Measurements from ENCODE around the gene ZBTB47. TPM values are rescaled to one million over a fixed set of nuclear protein-coding genes. Genes with fewer than 3 reads are reported as not detected.
A peak's percentile ranks its signal among the peaks of the same experiment; 100 is the strongest.

Gene ZBTB47
- 8.8 and 13.5 TPM in 2 replicates for total RNA-seq (2014; rRNA removed; shearing (Covaris generic))

DNA sequence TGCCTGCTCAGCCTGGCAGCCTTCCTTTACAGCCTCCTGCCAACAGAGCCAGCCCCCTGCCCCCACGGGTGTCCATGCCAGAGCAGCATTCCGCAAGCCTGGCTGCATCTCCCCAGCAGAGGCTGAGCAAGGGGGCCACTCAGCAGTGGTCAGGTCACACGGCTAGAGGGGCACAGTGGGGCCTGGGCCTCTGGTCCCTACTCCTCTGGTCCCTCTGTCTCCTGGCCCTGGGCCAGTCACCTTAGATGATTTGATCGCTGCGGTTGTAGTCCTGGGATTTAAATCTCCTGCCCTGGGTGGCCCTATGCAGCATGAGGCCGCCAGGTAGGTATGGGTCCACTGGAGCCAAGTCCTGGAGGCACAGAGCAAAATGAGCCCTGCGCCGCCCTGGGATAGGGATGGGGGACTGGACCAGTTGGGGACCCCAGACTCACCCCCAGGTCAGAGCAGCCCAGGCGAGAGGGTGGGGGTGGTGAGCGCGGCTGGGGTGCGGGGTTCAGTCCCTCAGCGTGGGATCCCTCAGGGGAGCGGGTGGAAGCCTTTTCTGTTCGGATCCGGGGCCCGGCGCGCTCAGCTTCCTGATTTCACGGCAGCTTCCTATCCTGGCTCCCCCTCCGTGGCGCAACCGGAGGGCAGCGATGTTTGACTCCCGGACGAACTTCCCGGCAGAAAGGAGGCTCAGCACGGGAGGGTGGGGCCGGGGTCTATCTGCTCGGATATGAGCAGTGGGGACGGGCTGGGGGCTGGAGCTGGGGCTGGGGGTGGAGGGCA is at the start of gene ZBTB47:
ZBTB47 (plus strand) TSS at position 138 of the 771 bp plus-strand sequence. CDS start 4,659 bp downstream, outside the sequence.
- DNase-seq (ENCODE audit: low read depth), result peak; percentile 35

- no peak for DNase-seq (ENCODE audit: low read depth)
Observed at GRCh38 chr3:42605546-42606173, 47.8 kb upstream of the ZBTB47 start.

- DNase-seq (ENCODE audit: low read depth), result peak; percentile 72
Observed at GRCh38 chr3:42608581-42608980, 44.9 kb upstream of the ZBTB47 start.

GRCh38 chr3:42610976-42611375 is 42.5 kb upstream of the ZBTB47 start:
- DNase-seq (ENCODE audit: low read depth), result no peak

DNA sequence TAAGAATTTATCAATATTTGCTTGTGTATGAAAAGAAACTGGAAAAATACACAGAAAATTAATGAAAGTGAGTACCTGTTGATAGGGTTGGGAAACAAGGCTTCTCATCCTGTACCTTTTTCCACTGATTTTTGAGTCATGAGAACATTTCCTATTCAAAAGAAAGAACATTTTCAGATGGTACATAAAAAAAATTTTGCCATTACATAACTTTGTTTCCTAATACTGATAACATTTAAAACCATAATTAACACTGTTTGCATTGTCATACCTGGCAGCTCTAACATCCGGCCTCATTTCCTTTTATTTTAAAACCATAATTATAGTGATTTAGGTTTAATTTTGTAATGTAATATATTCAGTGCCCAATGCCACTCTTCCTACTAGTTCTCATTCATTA is 41.3 kb upstream of the ZBTB47 start:
- no peak for DNase-seq (ENCODE audit: low read depth)

DNA sequence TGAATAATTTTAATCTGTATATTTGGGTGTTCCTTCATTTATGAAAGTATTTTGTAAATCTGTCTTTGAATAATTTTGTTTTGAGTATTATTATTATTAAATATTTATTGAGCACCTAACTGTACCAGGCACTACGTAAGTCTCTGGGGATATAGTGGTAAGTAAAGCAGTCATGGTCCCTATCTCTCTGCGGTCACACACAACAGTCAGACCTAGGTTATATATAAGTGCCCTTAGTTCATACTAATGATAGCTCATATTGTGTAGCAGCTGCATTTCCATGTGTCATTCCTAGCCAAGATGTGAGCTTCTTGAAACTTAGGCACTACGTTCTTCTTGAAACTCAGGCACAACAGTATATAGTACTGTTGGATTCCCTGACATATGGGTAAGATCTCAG is 40.6 kb upstream of the ZBTB47 start:
- no peak for DNase-seq (ENCODE audit: low read depth)

GRCh38 chr3:42613462-42613861 is 40.0 kb upstream of the ZBTB47 start:
- DNase-seq (ENCODE audit: low read depth), result peak; percentile 10

- no peak for DNase-seq (ENCODE audit: low read depth)
Observed at GRCh38 chr3:42631620-42632019, 21.9 kb upstream of the ZBTB47 start.

DNA sequence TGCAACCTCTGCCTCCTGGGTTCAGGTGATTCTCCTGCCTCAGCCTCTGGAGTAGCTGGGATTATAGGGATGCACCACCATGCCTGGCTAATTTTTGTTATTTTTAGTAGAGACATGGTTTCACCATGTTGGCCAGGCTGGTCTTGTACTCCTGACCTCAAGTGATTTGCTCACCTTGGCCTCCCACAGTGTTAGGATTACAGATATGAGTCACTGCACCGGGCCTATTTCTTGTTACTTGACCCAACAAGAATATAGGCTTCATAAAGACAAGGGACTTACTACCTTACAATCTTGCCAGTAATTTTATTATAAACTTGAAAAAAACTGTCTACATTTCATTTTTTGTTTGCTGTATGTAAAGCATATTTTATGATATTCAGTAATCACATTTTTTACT is 21.4 kb upstream of the ZBTB47 start:
- DNase-seq (ENCODE audit: low read depth), result no peak

DNA sequence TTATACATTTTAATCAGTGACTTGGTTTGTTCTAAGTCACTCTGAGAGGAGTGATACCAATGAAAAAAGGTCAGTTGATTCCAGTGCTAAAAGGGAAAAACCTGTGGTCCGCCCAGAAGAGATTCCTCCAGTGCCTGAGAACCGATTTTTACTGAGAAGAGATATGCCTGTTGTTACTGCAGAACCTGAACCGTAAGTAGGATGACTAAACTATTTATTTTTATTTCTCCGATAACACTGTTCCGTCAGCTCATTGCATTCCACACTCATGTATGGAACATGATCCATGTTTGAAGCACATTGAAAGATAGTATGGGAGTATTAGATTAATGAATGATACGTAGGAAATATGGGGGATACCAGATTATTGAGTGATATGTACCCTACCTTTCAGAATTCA is 20.0 kb upstream of the ZBTB47 start:
- DNase-seq (ENCODE audit: low read depth), result no peak

GRCh38 chr3:42635111-42635510 is 18.4 kb upstream of the ZBTB47 start:
- DNase-seq (ENCODE audit: low read depth), result peak; percentile 41

DNA sequence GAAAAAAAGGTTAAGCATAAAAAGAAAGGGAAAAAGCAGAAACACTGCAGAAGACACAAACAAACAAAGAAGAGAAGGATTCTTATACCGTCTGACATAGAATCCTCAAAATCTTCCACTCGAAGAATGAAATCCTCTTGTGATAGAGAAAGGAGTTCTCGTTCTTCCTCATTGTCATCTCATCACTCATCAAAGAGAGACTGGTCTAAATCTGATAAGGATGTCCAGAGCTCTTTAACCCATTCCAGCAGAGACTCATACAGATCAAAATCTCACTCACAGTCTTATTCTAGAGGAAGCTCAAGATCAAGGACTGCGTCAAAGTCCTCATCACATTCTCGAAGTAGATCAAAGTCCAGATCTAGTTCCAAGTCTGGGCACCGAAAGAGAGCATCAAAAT is 16.5 kb upstream of the ZBTB47 start:
- DNase-seq (ENCODE audit: low read depth), result no peak

GRCh38 chr3:42638339-42638842 is 15.1 kb upstream of the ZBTB47 start:
- no peak for DNase-seq (ENCODE audit: low read depth)

DNA sequence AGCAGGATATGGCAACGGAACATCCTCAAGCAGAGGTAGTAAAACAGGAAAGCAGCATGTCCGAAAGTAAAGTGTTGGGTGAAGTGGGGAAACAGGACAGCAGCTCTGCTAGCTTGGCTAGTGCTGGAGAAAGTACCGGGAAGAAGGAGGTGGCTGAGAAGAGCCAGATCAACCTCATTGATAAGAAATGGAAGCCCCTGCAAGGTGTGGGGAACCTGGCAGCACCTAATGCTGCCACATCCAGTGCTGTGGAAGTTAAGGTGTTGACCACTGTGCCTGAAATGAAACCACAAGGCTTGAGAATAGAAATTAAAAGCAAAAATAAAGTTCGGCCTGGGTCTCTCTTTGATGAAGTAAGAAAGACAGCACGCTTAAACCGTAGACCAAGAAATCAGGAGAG is 14.3 kb upstream of the ZBTB47 start:
- DNase-seq (ENCODE audit: low read depth), result no peak

- DNase-seq (ENCODE audit: low read depth), result no peak
Observed at GRCh38 chr3:42640129-42640528, 13.4 kb upstream of the ZBTB47 start.

GRCh38 chr3:42640771-42641370 is 12.6 kb upstream of the ZBTB47 start:
- DNase-seq (ENCODE audit: low read depth), result no peak

DNA sequence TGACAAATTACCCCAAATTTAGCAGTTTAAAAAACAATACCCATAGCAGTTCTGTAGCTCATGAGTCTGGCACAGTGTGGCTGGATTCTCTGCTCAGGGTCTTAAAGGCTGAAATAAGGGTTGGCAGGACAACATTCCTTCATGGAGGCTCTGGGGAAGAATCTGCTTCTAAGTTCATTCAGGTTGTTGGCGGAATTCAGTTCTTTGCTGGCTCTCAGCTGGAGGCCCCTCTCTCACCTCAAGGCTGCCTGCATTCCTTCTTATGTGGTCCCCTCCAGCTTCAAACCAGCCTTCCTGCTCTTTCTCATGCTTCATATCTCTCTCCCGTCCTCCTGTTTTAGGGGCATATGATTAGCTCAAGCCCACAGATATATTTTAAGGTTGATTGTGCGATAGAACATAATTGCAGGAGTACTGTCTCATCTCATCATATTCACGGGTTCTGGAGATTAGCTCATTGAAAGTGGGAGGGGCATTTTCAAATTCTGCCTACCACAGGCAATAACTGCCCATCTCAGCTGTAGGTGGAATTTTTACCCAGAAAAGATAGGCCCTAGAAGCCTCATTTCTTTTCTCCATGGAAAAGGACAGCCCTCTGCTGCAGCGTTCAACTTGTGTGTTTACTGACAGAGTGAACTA is 5.6 kb upstream of the ZBTB47 start:
- no peak for DNase-seq (ENCODE audit: low read depth)

- no peak for DNase-seq (ENCODE audit: low read depth)
Observed at GRCh38 chr3:42649006-42649405, 4.5 kb upstream of the ZBTB47 start.

DNA sequence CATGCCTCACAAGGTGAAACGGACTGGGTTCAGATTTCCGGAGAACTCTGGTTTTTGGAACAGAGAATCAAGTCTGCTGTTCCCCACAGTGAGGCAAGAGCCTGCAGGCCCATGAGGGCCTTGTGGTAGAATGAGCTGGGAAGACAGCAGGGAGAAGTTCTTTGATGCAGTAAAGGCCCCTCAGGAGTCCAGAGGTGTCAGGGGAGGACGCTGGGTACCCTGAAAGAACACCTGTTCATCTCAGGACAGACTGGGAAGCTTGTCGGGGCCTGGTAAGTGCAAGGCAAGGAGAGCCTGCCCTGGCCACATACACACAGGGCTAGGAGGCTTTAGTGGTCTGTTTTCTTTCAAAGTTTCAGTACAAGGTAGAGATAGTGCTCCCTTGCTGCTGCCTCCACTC is 3.7 kb upstream of the ZBTB47 start:
- no peak for DNase-seq (ENCODE audit: low read depth)

DNA sequence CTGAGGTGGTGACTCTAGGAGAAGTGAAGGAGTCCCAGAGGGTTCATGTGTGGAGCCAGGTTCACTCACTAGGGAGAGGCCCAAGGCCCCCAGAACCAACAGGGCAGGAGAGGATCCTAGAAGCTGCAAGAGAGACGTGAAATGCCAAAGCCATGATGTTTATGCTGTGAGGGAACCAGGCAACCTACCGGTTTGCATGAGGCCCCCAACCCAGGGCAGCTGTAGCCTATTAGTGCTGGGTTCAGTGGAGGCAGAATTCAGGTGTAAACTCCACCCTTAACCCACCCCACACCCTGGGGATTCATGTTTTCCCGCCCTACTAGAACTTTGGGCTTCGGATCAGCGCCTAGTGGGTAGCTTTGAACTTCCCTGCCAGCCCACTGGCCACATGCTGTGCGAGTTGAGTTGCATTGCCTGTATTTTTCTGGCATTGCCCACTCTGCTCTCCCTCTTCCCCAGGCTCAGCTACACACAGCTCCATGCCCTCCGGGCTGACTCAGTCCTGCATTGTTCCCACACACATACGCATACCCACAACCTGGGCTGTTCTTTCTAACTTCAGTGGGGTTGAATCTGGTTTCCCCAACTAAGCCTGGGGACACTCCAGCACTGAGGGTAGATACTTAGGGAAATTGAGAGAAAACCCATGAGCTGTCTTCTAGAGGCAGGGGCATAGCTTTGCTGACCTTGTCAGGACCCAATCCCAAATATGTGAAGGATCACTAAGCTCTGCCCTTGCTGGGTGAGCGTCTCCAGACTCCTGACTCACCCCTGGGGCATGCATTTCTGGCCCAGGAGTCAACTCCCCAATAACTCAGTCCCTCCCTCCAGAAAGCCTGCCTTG is 2.0 kb upstream of the ZBTB47 start:
- peak; percentile 80 for DNase-seq (ENCODE audit: low read depth)

- DNase-seq (ENCODE audit: low read depth), result no peak
Observed at GRCh38 chr3:42652251-42652610, 1.3 kb upstream of the ZBTB47 start.
